H1 (cell line): Measurements from ENCODE around the gene LDLRAD4. TPM values are rescaled to one million over a fixed set of nuclear protein-coding genes. Genes with fewer than 3 reads are reported as not detected.

Experiments used
- CTCF ChIA-PET: fragments of 300-600 bp; sonication (Branson Sonifier 250); formaldehyde crosslinking; loops from one replicate; lab custom pipeline; 2021; ENCODE audit not compliant: partially characterized antibody; lab: Charles Lee
- POLR2A ChIA-PET: fragments of 300-600 bp; sonication (Branson Sonifier 250); formaldehyde crosslinking; loops from one replicate; lab custom pipeline; 2021; ENCODE audit warnings: inconsistent platforms; ENCODE audit not compliant: partially characterized antibody; lab: Charles Lee
- DNase-seq, 2 experiments: peaks; one replicate each; pipeline versions ENCODE4 v3.0.0 to v3.0.0-alpha.2; 2010 to 2022; ENCODE audit warnings: low spot score in 2 of 2, low read depth in 1 of 2, mixed read lengths in 1 of 2
- FAIRE-seq: peaks from 2 replicates; lab custom pipeline; 2011; peaks lifted over from hg19 to GRCh38; lab: Jason Lieb, UNC
- H2AFZ ChIP-seq: 2 replicates; pipeline ENCODE4 v1.8.1; 2012; ENCODE audit warnings: low read length, inconsistent platforms
- H2AK5ac ChIP-seq: 2 replicates; pipeline ENCODE4 v1.6.1; 2013; ENCODE audit warnings: low read depth, low read length
- H2BK120ac ChIP-seq: replicated peaks from 2 replicates; pipeline ENCODE3; 2013; ENCODE audit warnings: low read depth, low read length, inconsistent platforms
- H2BK12ac ChIP-seq: 2 replicates; pipeline ENCODE4 v1.6.1; 2013; ENCODE audit warnings: low read depth, low read length
- H2BK15ac ChIP-seq: 2 replicates; pipeline ENCODE4 v1.6.1; 2013; ENCODE audit warnings: low read length
- H2BK20ac ChIP-seq: 2 replicates; pipeline ENCODE4 v1.6.1; 2013; ENCODE audit warnings: low read length
- H2BK5ac ChIP-seq: 2 replicates; pipeline ENCODE4 v1.6.1; 2013; ENCODE audit warnings: low read depth, low read length
- H3K14ac ChIP-seq: 2 replicates; pipeline ENCODE4 v1.6.1; 2013; ENCODE audit warnings: inconsistent platforms; ENCODE audit not compliant: insufficient read length
- H3K18ac ChIP-seq: 2 replicates; pipeline ENCODE4 v1.6.1; 2013; ENCODE audit warnings: low read length; ENCODE audit errors: extremely low read depth
- H3K23ac ChIP-seq: 2 replicates; pipeline ENCODE4 v1.6.1; 2013; ENCODE audit warnings: inconsistent platforms; ENCODE audit not compliant: insufficient read length
- H3K23me2 ChIP-seq: 2 replicates; pipeline ENCODE4 v1.6.1; 2013; ENCODE audit warnings: low read depth, low read length
- H3K27ac ChIP-seq: 2 replicates; pipeline ENCODE4 v1.6.1; 2011; ENCODE audit warnings: low read depth, low read length, inconsistent platforms
- H3K27me3 ChIP-seq, 4 experiments: replicated peaks in 1 of 4; 1 replicate in 1 of 4; 2 replicates in 3 of 4; pipeline versions ENCODE4 v1.6.1 to v1.8.1; 2011 to 2013; ENCODE audit warnings: low read length in 3 of 4, mild to moderate bottlenecking in 3 of 4, inconsistent platforms in 2 of 4, mixed read lengths in 2 of 4, moderate library complexity in 1 of 4; ENCODE audit not compliant: control insufficient read depth in 3 of 4, insufficient read depth in 3 of 4; ENCODE audit errors: extremely low read depth in 1 of 4
- H3K36me3 ChIP-seq, 4 experiments: 2 replicates each; pipeline versions ENCODE4 v1.6.1 to v1.8.1; 2011 to 2013; ENCODE audit warnings: mild to moderate bottlenecking in 4 of 4, low read length in 3 of 4, moderate library complexity in 2 of 4, control low read depth in 1 of 4, inconsistent platforms in 1 of 4; ENCODE audit not compliant: insufficient read depth in 4 of 4, control insufficient read depth in 2 of 4
- H3K4ac ChIP-seq: replicated peaks from 2 replicates; pipeline ENCODE3; 2013; ENCODE audit warnings: low read length, low read depth, mixed read lengths, inconsistent platforms; ENCODE audit not compliant: insufficient read length
- H3K4me1 ChIP-seq, 4 experiments: replicated peaks in 1 of 4; 1 replicate in 1 of 4; 2 replicates in 3 of 4; pipeline versions ENCODE4 v1.6.1 to v1.8.1; 2011 to 2013; ENCODE audit warnings: low read length in 3 of 4, inconsistent platforms in 2 of 4, mixed read lengths in 1 of 4; ENCODE audit not compliant: insufficient read depth in 4 of 4, control insufficient read depth in 3 of 4
- H3K4me2 ChIP-seq, 2 experiments: 2 replicates each; pipeline versions ENCODE4 v1.6.1 to v1.8.1; 2011 to 2013; ENCODE audit warnings: low read depth in 2 of 2, low read length in 2 of 2, control low read depth in 1 of 2, inconsistent platforms in 1 of 2, mild to moderate bottlenecking in 1 of 2; ENCODE audit not compliant: insufficient read depth in 1 of 2
- H3K4me3 ChIP-seq, 4 experiments: fragments of 200-600, 300-600 bp in 1 of 4; sonication (generic), shearing (Covaris generic), sonication (Bioruptor Twin) in 1 of 4; 2 replicates each; pipeline versions ENCODE4 v1.5.1 to v1.8.1; 2011 to 2016; ENCODE audit warnings: low read length in 4 of 4, low read depth in 3 of 4, control low read depth in 2 of 4, inconsistent platforms in 2 of 4, mild to moderate bottlenecking in 2 of 4, mixed read lengths in 1 of 4, moderate library complexity in 1 of 4; ENCODE audit not compliant: insufficient read depth in 2 of 4; ENCODE audit errors: extremely low read depth in 1 of 4
- H3K56ac ChIP-seq: replicated peaks from 2 replicates; pipeline ENCODE3; 2013; ENCODE audit warnings: low read depth, mild to moderate bottlenecking, mixed read lengths, low read length, inconsistent platforms; ENCODE audit not compliant: insufficient read length
- H3K79me1 ChIP-seq: 2 replicates; pipeline ENCODE4 v1.6.1; 2013; ENCODE audit warnings: low read depth, low read length, control low read depth
- H3K79me2 ChIP-seq, 2 experiments: 2 replicates each; pipeline versions ENCODE4 v1.6.1 to v1.8.1; 2012 to 2013; ENCODE audit warnings: low read length in 2 of 2, mild to moderate bottlenecking in 2 of 2, inconsistent platforms in 1 of 2; ENCODE audit not compliant: insufficient read depth in 2 of 2, control insufficient read depth in 1 of 2
- H3K9ac ChIP-seq, 4 experiments: replicated peaks in 1 of 4; 1 replicate in 1 of 4; 2 replicates in 3 of 4; pipeline versions ENCODE4 v1.6.1 to v1.8.1; 2011 to 2013; ENCODE audit warnings: low read depth in 3 of 4, low read length in 3 of 4, control low read depth in 2 of 4, mild to moderate bottlenecking in 2 of 4, moderate library complexity in 2 of 4, inconsistent platforms in 1 of 4; ENCODE audit errors: extremely low read depth in 1 of 4
- H3K9me3 ChIP-seq, 2 experiments: 2 replicates each; pipeline versions ENCODE4 v1.6.1 to v1.8.1; 2012 to 2013; ENCODE audit warnings: mild to moderate bottlenecking in 2 of 2, moderate library complexity in 2 of 2, control low read depth in 1 of 2, inconsistent platforms in 1 of 2, low read depth in 1 of 2, low read length in 1 of 2, mixed read lengths in 1 of 2; ENCODE audit not compliant: insufficient read depth in 2 of 2
- H4K20me1 ChIP-seq, 2 experiments: replicated peaks in 1 of 2; 2 replicates each; pipeline versions ENCODE3 to v1.8.1; 2011 to 2013; ENCODE audit warnings: inconsistent platforms in 2 of 2, low read length in 2 of 2, mild to moderate bottlenecking in 1 of 2; ENCODE audit not compliant: insufficient read depth in 2 of 2, control insufficient read depth in 1 of 2
- H4K5ac ChIP-seq: 2 replicates; pipeline ENCODE4 v1.6.1; 2013; ENCODE audit warnings: low read length, low read depth, mixed read lengths, inconsistent platforms; ENCODE audit not compliant: insufficient read length
- H4K8ac ChIP-seq: 2 replicates; pipeline ENCODE4 v1.8.0; 2013; ENCODE audit warnings: mild to moderate bottlenecking, moderate library complexity, low read length, inconsistent platforms; ENCODE audit not compliant: insufficient read depth; ENCODE audit errors: extremely low read depth
- H4K91ac ChIP-seq: replicated peaks from 2 replicates; pipeline ENCODE3; 2013; ENCODE audit warnings: low read length, mixed read lengths, inconsistent platforms; ENCODE audit not compliant: insufficient read length
- CHD2 ChIP-seq: IDR thresholded peaks from 2 replicates; pipeline ENCODE4 v1.6.1; 2012; ENCODE audit warnings: low read length, improper control_type of control experiment
- KDM4A ChIP-seq: IDR thresholded peaks from one replicate; pipeline ENCODE4 v1.7.1; 2012; ENCODE audit warnings: low read depth, mild to moderate bottlenecking, moderate library complexity, low read length, inconsistent platforms; ENCODE audit not compliant: severe bottlenecking
- KDM5A ChIP-seq: fragments of 200-600 bp; IDR thresholded peaks from 2 replicates; pipeline ENCODE4 v1.7.1; 2012; ENCODE audit warnings: mild to moderate bottlenecking, low read length, inconsistent platforms, mixed read lengths
- POLR2A ChIP-seq, 2 experiments: IDR thresholded peaks; 1 replicate in 1 of 2; 2 replicates in 1 of 2; pipeline ENCODE4 v1.6.1; 2011; ENCODE audit warnings: low read depth in 2 of 2, low read length in 2 of 2, mild to moderate bottlenecking in 2 of 2; ENCODE audit errors: control extremely low read depth in 1 of 2
- POLR2AphosphoS5 ChIP-seq: IDR thresholded peaks from 2 replicates; pipeline ENCODE4 v1.6.1; 2011; ENCODE audit warnings: low read depth, low read length
- POU5F1 ChIP-seq: IDR thresholded peaks from 2 replicates; pipeline ENCODE4 v1.6.1; 2011; ENCODE audit warnings: low read depth, mild to moderate bottlenecking, low read length, moderate library complexity
- SIN3A ChIP-seq, 2 experiments: IDR thresholded peaks in 1 of 2; conservative IDR thresholded peaks in 1 of 2; 2 replicates each; pipeline ENCODE4 v1.6.1; 2011 to 2012; ENCODE audit warnings: low read length in 2 of 2, improper control_type of control experiment in 1 of 2, low read depth in 1 of 2, mild to moderate bottlenecking in 1 of 2
- SIRT6 ChIP-seq: IDR thresholded peaks from one replicate; pipeline ENCODE4 v1.7.1; 2012; ENCODE audit warnings: low read length, inconsistent platforms
- SP1 ChIP-seq: IDR thresholded peaks from 2 replicates; pipeline ENCODE4 v1.6.1; 2011; ENCODE audit warnings: low read depth, low read length
- SP2 ChIP-seq: IDR thresholded peaks from 2 replicates; pipeline ENCODE4 v1.6.1; 2012; ENCODE audit warnings: mild to moderate bottlenecking, low read length, inconsistent platforms
- TCF12 ChIP-seq: IDR thresholded peaks from 2 replicates; pipeline ENCODE4 v1.6.1; 2011; ENCODE audit warnings: low read depth, mild to moderate bottlenecking, low read length
- TEAD4 ChIP-seq: IDR thresholded peaks from 2 replicates; pipeline ENCODE4 v1.6.1; 2012; ENCODE audit warnings: low read depth, low read length, inconsistent platforms, mixed read lengths
- WGBS, 2 experiments: shearing (Covaris generic) in 1 of 2; methylation state at CpG; one replicate each; pipeline versions ENCODE4 v1.1.6 to v1.1.7; 2013 to 2015; ENCODE audit warnings: low lambda C conversion rate in 2 of 2, mixed read lengths in 2 of 2, inconsistent platforms in 1 of 2, low coverage in 1 of 2, missing lambda C conversion rate in 1 of 2; ENCODE audit not compliant: insufficient replicate concordance in 2 of 2, insufficient coverage in 1 of 2, insufficient read length in 1 of 2; ENCODE audit errors: extremely low coverage in 1 of 2, missing lambda C conversion rate in 1 of 2; 5-methylcytosine and 5-hydroxymethylcytosine counted together
- polyA plus RNA-seq, 7 experiments: library from polyadenylated mRNA; depleted of rRNA in 3 of 7; stranded (reverse) in 5 of 7; unstranded in 2 of 7; fragments of >200 nt in 5 of 7; fragments of 200-250 nt in 2 of 7; gene quantifications; 1 replicate in 5 of 7; 2 replicates in 1 of 7; 4 replicates in 1 of 7; pipeline versions ENCODE4 v1.2.1 to v1.2.3, GENCODE V29; 2011 to 2013; ENCODE audit warnings: missing spikeins in 2 of 7, mixed read lengths in 2 of 7
- total RNA-seq: library from RNA; stranded (reverse); fragmentation: NEBNext Ultra II Directional; extraction: Animal tissue kit (Norgen Biotek cat#: 25700); gene quantifications from 2 replicates; pipeline ENCODE4 v1.2.1, GENCODE V29; 2021
- TF ChIP-seq, protein P1 (sequence below): IDR thresholded peaks from 2 replicates; pipeline ENCODE4 v1.6.1; 2011; ENCODE audit warnings: low read depth, mild to moderate bottlenecking, low read length; ENCODE audit not compliant: insufficient read depth

Gene LDLRAD4
- total and polyA plus RNA-seq, 2 of the 8 experiments (the other 6 are each of a cell fraction or from before 2014, with no cell fraction given), result 0.77 to 1.4 TPM

DNA sequence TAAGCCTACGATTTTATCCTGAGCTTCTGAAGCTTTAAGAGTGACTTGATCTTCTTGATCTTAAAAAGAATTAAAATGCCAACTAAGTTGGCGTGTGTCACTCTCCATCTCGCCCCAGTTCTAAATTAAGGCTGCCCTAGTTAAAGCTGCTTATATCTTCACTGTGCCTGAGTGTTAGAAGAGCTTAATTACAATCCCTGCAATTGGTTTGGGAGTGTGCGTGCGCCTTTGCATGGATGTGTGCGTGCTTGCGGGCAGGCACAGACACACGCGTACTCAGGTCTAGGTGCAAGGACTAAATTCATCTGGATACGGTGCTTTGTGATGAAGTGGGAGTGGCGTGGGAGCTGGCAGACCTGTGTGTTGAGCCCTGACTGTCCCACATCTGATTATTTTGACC, 306.3 kb downstream of the LDLRAD4 start:
- H2BK120ac ChIP-seq, result no peak overlapping the region
- H2BK5ac ChIP-seq, result no peak overlapping the region
- H2AK5ac ChIP-seq, result no peak overlapping the region
- ChIA-PET CTCF (interaction anchor here (1.0 to 2.8 kb wide), 7 partner anchors 11 to 323 kb away, joined by 3 to 9 read pairs (median 4); no protein-coding TSS in a partner anchor), POLR2A (no interaction called here)
- no peak overlapping the region for H2AFZ ChIP-seq
- H3K9me3 ChIP-seq, result no peaks in the 10 kb centered on the region
- H3K56ac ChIP-seq, result no peak overlapping the region
- FAIRE-seq, result no peak
- H3K23me2 ChIP-seq, result no peaks in the 10 kb centered on the region
- H2BK12ac ChIP-seq, result no peak overlapping the region
- no peak overlapping the region for H3K23ac ChIP-seq
- H3K4me2 ChIP-seq, result no peak overlapping the region
- H2BK20ac ChIP-seq, result no peak overlapping the region
- no peaks in the 10 kb centered on the region for H3K79me2 ChIP-seq
- no peaks in the 10 kb centered on the region for H3K79me1 ChIP-seq
- no peak overlapping the region for H2BK15ac ChIP-seq
- H4K5ac ChIP-seq, result no peak overlapping the region
- H3K27me3 ChIP-seq, result 0 out of 7 replicates have a peak, but pooled peaks cover 0 to 2% (median 0%) of the 10 kb centered on the region in 4 experiments
- no peak overlapping the region for H4K8ac ChIP-seq
- H3K14ac ChIP-seq, result no peak overlapping the region
- no peaks in the 10 kb centered on the region for H4K20me1 ChIP-seq
- no peak overlapping the region for H3K27ac ChIP-seq
- H4K91ac ChIP-seq, result no peak overlapping the region
- no peak for DNase-seq
- TF ChIP-seq SIRT6 (no peak), KDM4A (no peak), SIN3A (conservative IDR thresholded peaks at IDR 0.05 in 1 of 2, IDR thresholded peaks at IDR 0.05 in 1 of 2; ENCODE audit: low read depth in 1 of 2, low read length in 2 of 2) (no peak), POLR2A (IDR thresholded peaks at IDR 0.05; ENCODE audit: control extremely low read depth in 1 of 2, low read depth in 2 of 2, low read length in 2 of 2) (no peak), CHD2 (no peak), TCF12 (no peak), POLR2AphosphoS5 (no peak), SP1 (no peak), KDM5A (no peak), SP2 (no peak), POU5F1 (no peak), TEAD4 (no peak)
- TF ChIP-seq, protein P1, sequence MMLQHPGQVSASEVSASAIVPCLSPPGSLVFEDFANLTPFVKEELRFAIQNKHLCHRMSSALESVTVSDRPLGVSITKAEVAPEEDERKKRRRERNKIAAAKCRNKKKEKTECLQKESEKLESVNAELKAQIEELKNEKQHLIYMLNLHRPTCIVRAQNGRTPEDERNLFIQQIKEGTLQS, result no peak
- H3K4me3 ChIP-seq, result no peak overlapping the region
- no peaks in the 10 kb centered on the region for H3K36me3 ChIP-seq
- 82% methylated on average over 11 of the region's 11 CpGs; no CpG with 5 or more reads in 1 of the 2 experiments for WGBS, 2 experiments
- H3K18ac ChIP-seq, result no peak overlapping the region
- H3K4me1 ChIP-seq, result no peaks in the 10 kb centered on the region
- H3K4ac ChIP-seq, result no peak overlapping the region
- no peak overlapping the region for H3K9ac ChIP-seq
